Measurements from ENCODE around the gene PADI3. TPM values are rescaled to one million over a fixed set of nuclear protein-coding genes. Genes with fewer than 3 reads are reported as not detected.

Gene PADI3
- polyA plus RNA-seq, 3 donors, result 0.01 TPM; not detected in 2

- Histone ChIP-seq H3K36me3 (replicated peaks in 1 of 2; ENCODE audit: control insufficient read depth in 1 of 2, insufficient read depth in 2 of 2, low read length in 2 of 2) (no peaks in the 10 kb centered on the region), H3K9me3 (replicated peaks in 1 of 2; ENCODE audit: control insufficient read depth in 1 of 2, insufficient read depth in 1 of 2, low read length in 2 of 2) (no peaks in the 10 kb centered on the region), H3K4me1 (ENCODE audit: control insufficient read depth in 1 of 2, insufficient read depth in 2 of 2, low read length in 2 of 2) (no peaks in the 10 kb centered on the region), H3K27ac (ENCODE audit: low read depth in 1 of 2, low read length in 2 of 2) (no peak overlapping the region), H3K4me3 (replicated peaks in 1 of 3; ENCODE audit: low read depth in 2 of 3, low read length in 3 of 3) (no peak overlapping the region), H2AFZ (ENCODE audit: insufficient read depth, low read depth, low read length, poor library complexity, severe bottlenecking) (no peak overlapping the region), H3K4me2 (replicated peaks; ENCODE audit: extremely low read depth, low read length, poor library complexity, severe bottlenecking) (no peak overlapping the region), H4K20me1 (ENCODE audit: insufficient read depth, low read length) (no peaks in the 10 kb centered on the region), H3K79me2 (ENCODE audit: insufficient read depth, low read length) (no peaks in the 10 kb centered on the region), H3K27me3 (ENCODE audit: control insufficient read depth in 2 of 2, insufficient read depth in 2 of 2, low read length in 2 of 2) (no peaks in the 10 kb centered on the region), H3K9ac (ENCODE audit: insufficient read depth, low read length, poor library complexity, severe bottlenecking) (no peak overlapping the region)
- no peak overlapping the region for H3K4me3 Mint-ChIP-seq
- intact Hi-C loops (cut with micrococcal nuclease), result no loop called here
- H3K27ac Mint-ChIP-seq, result peak overlapping the region in 1 of 7 donors; percentile 66
- peaks cover 0 to 3% (median 3%) of the 10 kb centered on the region in 3 donors for H3K27me3 Mint-ChIP-seq (ENCODE audit: low read depth in 3 of 3)
- H3K9me3 Mint-ChIP-seq, result peaks cover 0 to 2% (median 0%) of the 10 kb centered on the region in 7 donors
- no peaks in the 10 kb centered on the region for H3K36me3 Mint-ChIP-seq
- TF ChIP-seq CTCF (IDR thresholded peaks at IDR 0.05), result no peak
- WGBS (ENCODE audit: insufficient coverage), result 94% methylated on average over 9 of the region's 24 CpGs
- peaks cover 7% of the 10 kb centered on the region for H3K4me1 Mint-ChIP-seq
- no peak for DNase-seq
Measured at GRCh38 chr1:17259233-17259873, 10.5 kb downstream of the PADI3 start.

- Histone ChIP-seq H2AFZ (ENCODE audit: insufficient read depth, low read depth, low read length, poor library complexity, severe bottlenecking) (no peak overlapping the region), H3K9me3 (replicated peaks in 1 of 2; ENCODE audit: control insufficient read depth in 1 of 2, insufficient read depth in 1 of 2, low read length in 2 of 2) (no peaks in the 10 kb centered on the region), H3K36me3 (replicated peaks in 1 of 2; ENCODE audit: control insufficient read depth in 1 of 2, insufficient read depth in 2 of 2, low read length in 2 of 2) (no peaks in the 10 kb centered on the region), H3K9ac (ENCODE audit: insufficient read depth, low read length, poor library complexity, severe bottlenecking) (no peak overlapping the region), H3K79me2 (ENCODE audit: insufficient read depth, low read length) (no peaks in the 10 kb centered on the region), H3K4me3 (replicated peaks in 1 of 3; ENCODE audit: low read depth in 2 of 3, low read length in 3 of 3) (no peak overlapping the region), H3K4me1 (ENCODE audit: control insufficient read depth in 1 of 2, insufficient read depth in 2 of 2, low read length in 2 of 2) (no peaks in the 10 kb centered on the region), H3K27me3 (ENCODE audit: control insufficient read depth in 2 of 2, insufficient read depth in 2 of 2, low read length in 2 of 2) (no peaks in the 10 kb centered on the region), H4K20me1 (ENCODE audit: insufficient read depth, low read length) (no peaks in the 10 kb centered on the region), H3K27ac (ENCODE audit: low read depth in 1 of 2, low read length in 2 of 2) (no peak overlapping the region), H3K4me2 (replicated peaks; ENCODE audit: extremely low read depth, low read length, poor library complexity, severe bottlenecking) (no peak overlapping the region)
- H3K9me3 Mint-ChIP-seq, result peaks cover 0 to 2% (median 0%) of the 10 kb centered on the region in 7 donors
- H3K27me3 Mint-ChIP-seq (ENCODE audit: low read depth in 3 of 3), result peaks cover 0 to 3% (median 3%) of the 10 kb centered on the region in 3 donors
- no peak for DNase-seq
- no peak for TF ChIP-seq CTCF (IDR thresholded peaks at IDR 0.05)
- intact Hi-C loops (cut with micrococcal nuclease), result no loop called here
- no peak overlapping the region for H3K4me3 Mint-ChIP-seq
- H3K36me3 Mint-ChIP-seq, result no peaks in the 10 kb centered on the region
- H3K27ac Mint-ChIP-seq, result no peak overlapping the region
- 100% methylated on average over 6 of the region's 7 CpGs for WGBS (ENCODE audit: insufficient coverage)
- peaks cover 7% of the 10 kb centered on the region for H3K4me1 Mint-ChIP-seq
Measured at GRCh38 chr1:17260264-17260663, 11.4 kb downstream of the PADI3 start.

All from CD14-positive monocyte (primary cell).